Sigmoid colon (tissue), 3 donors: ENCODE results near the gene CDH18.

ENCODE experiments used
- POLR2A ChIP-seq, 2 donors: fragments of 450-650 bp; IDR thresholded peaks; one replicate each; pipeline ENCODE4 v1.6.1; 2016; ENCODE audit warnings: antibody characterized with exemption in 2 of 2, mild to moderate bottlenecking in 2 of 2, moderate library complexity in 2 of 2
- TF ChIP-seq, protein P1 (sequence below), 4 experiments: fragments of 450-650 bp in 3 of 4; fragments of 200-600 bp in 1 of 4; IDR thresholded peaks; one replicate each; pipeline ENCODE4 v1.5.1; 2016 to 2019; ENCODE audit warnings: antibody characterized with exemption in 4 of 4, mild to moderate bottlenecking in 3 of 4, moderate library complexity in 2 of 4

DNA sequence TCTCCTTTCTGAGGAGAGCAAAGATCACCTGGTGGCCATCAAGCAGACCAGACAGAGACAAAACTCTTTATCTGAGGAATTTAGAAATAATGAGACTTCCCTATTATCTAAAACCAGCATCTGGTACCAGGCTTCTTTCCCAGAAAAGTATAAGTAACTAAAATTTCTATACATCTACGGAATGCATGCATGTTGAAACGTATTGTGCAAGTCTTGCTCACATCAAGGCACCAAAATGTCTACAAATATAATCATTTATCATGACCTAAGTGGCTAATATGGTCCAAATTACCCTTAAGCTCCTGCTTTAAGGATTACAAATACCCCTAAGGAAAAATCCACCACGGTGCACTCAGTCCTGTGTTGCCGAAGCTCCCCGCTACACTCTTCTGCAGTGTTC is 286.3 kb downstream of the CDH18 start:
- TF ChIP-seq, protein P1, sequence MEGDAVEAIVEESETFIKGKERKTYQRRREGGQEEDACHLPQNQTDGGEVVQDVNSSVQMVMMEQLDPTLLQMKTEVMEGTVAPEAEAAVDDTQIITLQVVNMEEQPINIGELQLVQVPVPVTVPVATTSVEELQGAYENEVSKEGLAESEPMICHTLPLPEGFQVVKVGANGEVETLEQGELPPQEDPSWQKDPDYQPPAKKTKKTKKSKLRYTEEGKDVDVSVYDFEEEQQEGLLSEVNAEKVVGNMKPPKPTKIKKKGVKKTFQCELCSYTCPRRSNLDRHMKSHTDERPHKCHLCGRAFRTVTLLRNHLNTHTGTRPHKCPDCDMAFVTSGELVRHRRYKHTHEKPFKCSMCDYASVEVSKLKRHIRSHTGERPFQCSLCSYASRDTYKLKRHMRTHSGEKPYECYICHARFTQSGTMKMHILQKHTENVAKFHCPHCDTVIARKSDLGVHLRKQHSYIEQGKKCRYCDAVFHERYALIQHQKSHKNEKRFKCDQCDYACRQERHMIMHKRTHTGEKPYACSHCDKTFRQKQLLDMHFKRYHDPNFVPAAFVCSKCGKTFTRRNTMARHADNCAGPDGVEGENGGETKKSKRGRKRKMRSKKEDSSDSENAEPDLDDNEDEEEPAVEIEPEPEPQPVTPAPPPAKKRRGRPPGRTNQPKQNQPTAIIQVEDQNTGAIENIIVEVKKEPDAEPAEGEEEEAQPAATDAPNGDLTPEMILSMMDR (IDR thresholded peaks at IDR 0.05) = no peak
- no peak for TF ChIP-seq POLR2A (IDR thresholded peaks at IDR 0.05)
